Endothelial cell (in vitro differentiated cells): ENCODE measurements around the gene PFKM. TPM values are rescaled to one million over a fixed set of nuclear protein-coding genes. Genes with fewer than 3 reads are reported as not detected.
"Not testable (repeated sequence)": the region's sequence is repeated elsewhere in the genome, so short reads cannot be mapped to it uniquely, and the experiment has no call there.

Experiments
- DNase-seq: peaks from one replicate; pipeline ENCODE4 v3.0.0; 2021; ENCODE audit warnings: low spot score
- H3K27ac Mint-ChIP-seq: one replicate; pipeline ENCODE4 v1.8.0; 2021; ENCODE audit warnings: mixed read lengths, inconsistent platforms; ENCODE audit not compliant: unreplicated experiment
- H3K27me3 Mint-ChIP-seq: one replicate; pipeline ENCODE4 v1.8.0; 2021; ENCODE audit warnings: mild to moderate bottlenecking, moderate library complexity, mixed read lengths, inconsistent platforms; ENCODE audit not compliant: unreplicated experiment
- H3K36me3 Mint-ChIP-seq: one replicate; pipeline ENCODE4 v1.8.0; 2021; ENCODE audit warnings: mild to moderate bottlenecking, low read depth, mixed read lengths, inconsistent platforms; ENCODE audit not compliant: unreplicated experiment
- H3K4me1 Mint-ChIP-seq: one replicate; pipeline ENCODE4 v1.8.0; 2021; ENCODE audit warnings: mild to moderate bottlenecking, mixed read lengths, inconsistent platforms; ENCODE audit not compliant: unreplicated experiment
- H3K4me3 Mint-ChIP-seq: one replicate; pipeline ENCODE4 v1.8.0; 2021; ENCODE audit warnings: mild to moderate bottlenecking, mixed read lengths, inconsistent platforms; ENCODE audit not compliant: unreplicated experiment
- H3K9me3 Mint-ChIP-seq: one replicate; pipeline ENCODE4 v1.8.0; 2021; ENCODE audit warnings: mixed read lengths, inconsistent platforms; ENCODE audit not compliant: unreplicated experiment
- CTCF ChIP-seq: fragments of 200-600 bp; sonication (generic); IDR thresholded peaks from one replicate; pipeline ENCODE4 v1.5.0; 2021; ENCODE audit warnings: antibody characterized with exemption; ENCODE audit not compliant: unreplicated experiment
- total RNA-seq: library from RNA; stranded (reverse); fragmentation: NEBNext Ultra II Directional; extraction: Animal tissue kit (Norgen Biotek cat#: 25700); gene quantifications from one replicate; pipeline ENCODE4 v1.2.1, GENCODE V29; 2021; ENCODE audit not compliant: unreplicated experiment

The PFKM gene
- total RNA-seq, 1 donor from 2014 or later: 97.3 TPM

GRCh38 chr12:48109424-48109823 lies 9.7 kb upstream of the PFKM start:
- Mint-ChIP-seq H3K36me3 (peaks cover 12% of the 10 kb centered on the region), H3K27ac (peak overlapping the region; percentile 44), H3K9me3 (no peaks in the 10 kb centered on the region), H3K27me3 (peaks cover 16% of the 10 kb centered on the region), H3K4me1 (peaks cover 44% of the 10 kb centered on the region), H3K4me3 (no peak overlapping the region)
- TF ChIP-seq CTCF: no peak
- no peak for DNase-seq

- DNase-seq: no peak
- TF ChIP-seq CTCF: no peak
- H3K4me1 Mint-ChIP-seq: peaks cover 33% of the 10 kb centered on the region
- no peaks in the 10 kb centered on the region for H3K9me3 Mint-ChIP-seq
- no peak overlapping the region for H3K4me3 Mint-ChIP-seq
- peaks cover 7% of the 10 kb centered on the region for H3K36me3 Mint-ChIP-seq
- H3K27ac Mint-ChIP-seq: no peak overlapping the region
- peaks cover 11% of the 10 kb centered on the region for H3K27me3 Mint-ChIP-seq
Measured at GRCh38 chr12:48110691-48111311, 8.4 kb upstream of the PFKM start.

GRCh38 chr12:48111312-48111693 lies 7.9 kb upstream of the PFKM start:
- not testable (repeated sequence) for H3K27ac Mint-ChIP-seq, DNase-seq, H3K4me3 Mint-ChIP-seq, H3K9me3 Mint-ChIP-seq, H3K36me3 Mint-ChIP-seq
- Mint-ChIP-seq H3K27me3 (peaks cover 10% of the 10 kb centered on the region), H3K4me1 (peaks cover 32% of the 10 kb centered on the region)

GRCh38 chr12:48115957-48116356 lies 3.2 kb upstream of the PFKM start:
- no peaks in the 10 kb centered on the region for H3K36me3 Mint-ChIP-seq

GRCh38 chr12:48118284-48118871 lies 786 bp upstream of the PFKM start:
- Mint-ChIP-seq H3K27ac (no peak overlapping the region), H3K4me1 (peaks cover 21% of the 10 kb centered on the region), H3K27me3 (peaks cover 2% of the 10 kb centered on the region), H3K4me3 (peak overlapping the region; percentile 100), H3K36me3 (peaks cover 5% of the 10 kb centered on the region), H3K9me3 (no peaks in the 10 kb centered on the region)
- no peak for DNase-seq
- TF ChIP-seq CTCF: no peak

More at GRCh38 chr12:48115957-48116356, 3.2 kb upstream of the PFKM start:
- no peak for DNase-seq
- Mint-ChIP-seq H3K27me3 (peaks cover 2% of the 10 kb centered on the region), H3K27ac (no peak overlapping the region), H3K4me1 (peaks cover 20% of the 10 kb centered on the region), H3K9me3 (no peaks in the 10 kb centered on the region), H3K4me3 (no peak overlapping the region)
- no peak for TF ChIP-seq CTCF
